PC-3 (cell line): ENCODE measurements around the gene CDH13. TPM values are rescaled to one million over a fixed set of nuclear protein-coding genes. Genes with fewer than 3 reads are reported as not detected.

Source experiments
- ATAC-seq: fragments of 200-7000 bp; cut with Tn5 transposase; 2 replicates; pipeline ENCODE4 v1.9.1; 2020; ENCODE audit warnings: mild to moderate bottlenecking, moderate library complexity
- BruUV-seq: library from RNA; stranded (reverse); fragments of 400-500 nt; replicated peaks from 2 replicates; lab custom pipeline; 2021; lab: Mats Ljungman, UMichigan
- CTCF ChIA-PET: fragments of 300-600 bp; sonication (Branson Sonifier 250); formaldehyde crosslinking; loops from one replicate; lab custom pipeline; 2022; ENCODE audit warnings: antibody characterized with exemption; lab: Charles Lee
- POLR2A ChIA-PET: fragments of 300-600 bp; sonication (Branson Sonifier 250); formaldehyde crosslinking; loops from one replicate; lab custom pipeline; 2022; ENCODE audit warnings: antibody characterized with exemption; ENCODE audit not compliant: unreplicated experiment; lab: Charles Lee
- DNase-seq: peaks from one replicate; pipeline ENCODE4 v3.0.0-alpha.2; 2015
- H2AFZ ChIP-seq: fragments of 300-600 bp; sonication (generic); 2 replicates; pipeline ENCODE4 v1.6.0; 2016; ENCODE audit warnings: antibody characterized with exemption, low read length
- H3F3A ChIP-seq: fragments of 300-600 bp; sonication (generic); one replicate; pipeline ENCODE4 v1.6.0; 2017; ENCODE audit warnings: antibody characterized with exemption, low read length, control low read depth, mild to moderate bottlenecking; ENCODE audit not compliant: unreplicated experiment
- H3K27ac ChIP-seq: fragments of 300-600 bp; sonication (generic); 2 replicates; pipeline ENCODE4 v1.5.1; 2016; ENCODE audit warnings: mild to moderate bottlenecking, low read length
- H3K27me3 ChIP-seq: fragments of 300-600 bp; sonication (generic); 2 replicates; pipeline ENCODE4 v1.6.1; 2016; ENCODE audit warnings: low read length, mixed read lengths
- H3K36me3 ChIP-seq: fragments of 300-600 bp; sonication (generic); 2 replicates; pipeline ENCODE4 v1.6.1; 2016; ENCODE audit warnings: low read depth, mixed run types, low read length, mixed read lengths
- H3K4me1 ChIP-seq: fragments of 300-600 bp; sonication (generic); 2 replicates; pipeline ENCODE4 v1.5.1; 2016; ENCODE audit warnings: low read length; ENCODE audit not compliant: insufficient read depth
- H3K4me2 ChIP-seq: fragments of 300-600 bp; sonication (generic); 2 replicates; pipeline ENCODE4 v1.6.0; 2016; ENCODE audit warnings: low read length
- H3K4me3 ChIP-seq: fragments of 300-600 bp; sonication (generic); 2 replicates; pipeline ENCODE4 v1.5.1; 2016; ENCODE audit warnings: mild to moderate bottlenecking, low read length, mixed read lengths
- H3K79me2 ChIP-seq: fragments of 300-600 bp; sonication (generic); 2 replicates; pipeline ENCODE4 v1.6.1; 2017; ENCODE audit warnings: low read length, mixed read lengths
- H3K9ac ChIP-seq: fragments of 300-600 bp; sonication (generic); 2 replicates; pipeline ENCODE4 v1.6.0; 2016; ENCODE audit warnings: mild to moderate bottlenecking, low read length
- H3K9me2 ChIP-seq: fragments of 300-600 bp; sonication (generic); replicated peaks from 2 replicates; pipeline ENCODE4 v1.6.1; 2016; ENCODE audit warnings: mixed run types, low read length, mixed read lengths
- H3K9me3 ChIP-seq: fragments of 300-600 bp; sonication (generic); 2 replicates; pipeline ENCODE4 v1.6.1; 2016; ENCODE audit warnings: low read length, mixed read lengths
- H4K20me1 ChIP-seq: fragments of 300-600 bp; sonication (generic); 2 replicates; pipeline ENCODE4 v1.6.1; 2016; ENCODE audit warnings: low read length, mixed read lengths
- CTCF ChIP-seq: fragments of 300-600 bp; sonication (generic); conservative IDR thresholded peaks from 2 replicates; pipeline ENCODE4 v1.5.1; 2017; ENCODE audit warnings: antibody characterized with exemption, low read depth, mild to moderate bottlenecking, low read length
- EZH2 ChIP-seq: fragments of 300-600 bp; sonication (generic); IDR thresholded peaks from one replicate; pipeline ENCODE4 v1.6.1; 2017; ENCODE audit warnings: antibody characterized with exemption, mild to moderate bottlenecking, low read length; ENCODE audit not compliant: unreplicated experiment
- EZH2phosphoT487 ChIP-seq: fragments of 300-600 bp; sonication (generic); IDR thresholded peaks from 2 replicates; pipeline ENCODE4 v1.6.1; 2018; ENCODE audit warnings: mild to moderate bottlenecking, antibody characterized with exemption, low read length, borderline replicate concordance
- intact Hi-C: fragments of 100-400 bp; cut with micrococcal nuclease; formaldehyde crosslinking; loops from 2 replicates; pipeline ENCODE4 v1.9.0; 2023
- total RNA-seq: library from RNA; depleted of rRNA; stranded (reverse); fragments of >200 nt; gene quantifications from 2 replicates; pipeline ENCODE4 v1.2.3, GENCODE V29; 2014

The CDH13 gene
- total RNA-seq, 1 experiment from 2014 or later: 0.36 TPM

DNA sequence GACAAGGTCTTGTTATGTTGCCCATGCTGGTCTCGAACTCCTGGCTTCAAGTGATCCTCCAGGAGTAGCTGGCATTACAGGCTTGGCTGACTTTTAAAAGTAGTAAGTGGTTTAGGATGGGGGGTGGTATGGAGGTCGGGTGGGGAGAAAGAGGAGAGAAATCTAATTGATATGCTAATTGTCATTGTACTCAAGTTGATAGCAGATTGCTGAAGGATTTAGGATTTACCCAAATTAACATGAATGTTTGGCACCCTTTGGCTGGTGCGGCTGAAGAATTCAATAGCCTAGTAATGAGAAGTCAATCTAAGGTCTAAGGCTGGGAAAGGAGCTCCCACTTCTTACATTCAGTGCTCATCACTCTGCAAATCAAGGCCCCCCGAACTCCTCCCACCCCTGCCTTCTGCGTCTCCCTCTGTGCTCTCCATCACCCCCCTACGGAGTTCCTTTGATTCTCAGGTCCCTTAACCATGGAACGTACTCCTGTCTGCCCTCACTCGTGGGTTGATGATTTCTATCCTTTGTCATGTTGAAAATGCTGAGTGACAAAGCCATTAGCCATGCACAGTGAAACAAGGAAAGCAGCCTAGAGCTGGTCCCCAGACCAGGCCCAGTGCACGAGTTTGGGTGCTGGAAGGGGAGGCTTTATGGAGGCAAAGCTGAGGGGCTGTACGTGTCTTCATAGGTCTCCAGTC, 17.3 kb downstream of the CDH13 start:
- Histone ChIP-seq H3K79me2 (no peaks in the 10 kb centered on the region), H3K9me2 (no peaks in the 10 kb centered on the region), H2AFZ (no peak overlapping the region), H3K9me3 (no peaks in the 10 kb centered on the region), H3K27me3 (no peaks in the 10 kb centered on the region), H3F3A (no peaks in the 10 kb centered on the region), H4K20me1 (no peaks in the 10 kb centered on the region), H3K9ac (no peak overlapping the region), H3K27ac (no peak overlapping the region), H3K4me1 (peaks cover 8% of the 10 kb centered on the region), H3K4me2 (no peak overlapping the region), H3K36me3 (no peaks in the 10 kb centered on the region), H3K4me3 (no peak overlapping the region)
- ChIA-PET CTCF (no interaction called here), POLR2A (no interaction called here)
- DNase-seq (no peak), ATAC-seq (no peak)
- no TSS peak for BruUV-seq
- intact Hi-C loops: no loop called here
- TF ChIP-seq EZH2phosphoT487: no peak
- no peak for TF ChIP-seq CTCF
- TF ChIP-seq EZH2: no peak

DNA sequence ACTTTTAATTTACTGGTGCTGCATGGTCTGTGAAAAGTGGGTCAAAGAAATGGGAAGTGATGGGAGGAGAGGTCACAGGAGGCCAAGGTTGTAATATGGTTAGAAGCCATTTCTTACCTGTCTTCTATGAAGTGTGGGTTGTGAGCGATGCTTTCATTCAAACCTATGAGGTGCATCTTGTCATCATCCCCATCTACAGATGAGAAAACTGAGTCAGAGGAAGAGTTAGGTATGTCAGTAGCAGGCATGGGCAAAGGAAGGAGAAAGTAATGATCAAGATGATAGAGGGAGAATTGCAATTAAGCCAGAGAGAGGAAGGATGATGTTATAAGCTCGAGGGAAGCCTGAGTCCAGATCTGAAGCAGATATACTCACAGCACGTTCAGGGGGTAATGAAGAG, 19.7 kb downstream of the CDH13 start:
- Histone ChIP-seq H3K27ac (no peak overlapping the region), H3K4me3 (no peak overlapping the region), H3F3A (no peaks in the 10 kb centered on the region), H4K20me1 (no peaks in the 10 kb centered on the region), H3K36me3 (no peaks in the 10 kb centered on the region), H3K9me3 (no peaks in the 10 kb centered on the region), H3K79me2 (no peaks in the 10 kb centered on the region), H3K9me2 (no peaks in the 10 kb centered on the region), H3K27me3 (no peaks in the 10 kb centered on the region), H3K4me2 (no peak overlapping the region), H2AFZ (no peak overlapping the region), H3K9ac (no peak overlapping the region), H3K4me1 (no peaks in the 10 kb centered on the region)
- DNase-seq (no peak), ATAC-seq (no peak)
- no TSS peak for BruUV-seq
- CTCF ChIA-PET: no interaction called here
- POLR2A ChIA-PET: no interaction called here
- no peak for TF ChIP-seq EZH2phosphoT487
- intact Hi-C loops: no loop called here

GRCh38 chr16:82649766-82650165, 23.0 kb downstream of the CDH13 start:
- Histone ChIP-seq H3K9me3 (no peaks in the 10 kb centered on the region), H3K4me3 (no peak overlapping the region), H3K36me3 (no peaks in the 10 kb centered on the region), H3K4me1 (peaks cover 20% of the 10 kb centered on the region), H3K27ac (no peak overlapping the region), H3K79me2 (no peaks in the 10 kb centered on the region), H3K9me2 (no peaks in the 10 kb centered on the region), H3K9ac (no peak overlapping the region), H4K20me1 (no peaks in the 10 kb centered on the region), H3K27me3 (no peaks in the 10 kb centered on the region), H2AFZ (no peak overlapping the region), H3F3A (no peaks in the 10 kb centered on the region), H3K4me2 (no peak overlapping the region)
- DNase-seq: no peak
- no peak for ATAC-seq
- intact Hi-C loops: no loop called here
- ChIA-PET POLR2A (no interaction called here), CTCF (no interaction called here)
- TF ChIP-seq EZH2phosphoT487: no peak
- no peak for TF ChIP-seq EZH2
- no peak for TF ChIP-seq CTCF
- no TSS peak for BruUV-seq
